Measurements from ENCODE around the gene DCN.
"Not testable (repeated sequence)": the region's sequence is repeated elsewhere in the genome, so short reads cannot be mapped to it uniquely, and the experiment has no call there.

The DCN gene

GRCh38 chr12:91182636-91183455 is at the start of gene DCN:
Gene DCN, minus strand, starts transcription at chr12:91182817. Its CDS starts 4,265 bp downstream, at chr12:91178552.
- Mint-ChIP-seq H3K27ac (no peak within 1 kb of the TSS), H3K4me3 (no peak within 1 kb of the TSS), H3K27me3 (no peaks in the 10 kb centered on the region), H3K9me3 (no peaks in the 10 kb centered on the region), H3K4me1 (no peaks in the 10 kb centered on the region), H3K36me3 (ENCODE audit: low read depth) (no peaks in the 10 kb centered on the region)
- ATAC-seq (no peak), DNase-seq (no peak)

GRCh38 chr12:91230841-91231240 is 48.2 kb upstream of the DCN start:
- Mint-ChIP-seq H3K4me3 (no peak overlapping the region), H3K27me3 (no peaks in the 10 kb centered on the region), H3K9me3 (no peaks in the 10 kb centered on the region), H3K36me3 (ENCODE audit: low read depth) (no peaks in the 10 kb centered on the region), H3K27ac (no peak overlapping the region), H3K4me1 (no peaks in the 10 kb centered on the region)
- DNase-seq: no peak
- no peak for ATAC-seq

GRCh38 chr12:91226951-91227350 is 44.3 kb upstream of the DCN start:
- Mint-ChIP-seq H3K36me3 (ENCODE audit: low read depth) (no peaks in the 10 kb centered on the region), H3K4me1 (no peaks in the 10 kb centered on the region), H3K4me3 (no peak overlapping the region), H3K27me3 (no peaks in the 10 kb centered on the region), H3K27ac (no peak overlapping the region), H3K9me3 (no peaks in the 10 kb centered on the region)
- ATAC-seq (no peak), DNase-seq (no peak)

- H3K4me1 Mint-ChIP-seq: no peaks in the 10 kb centered on the region
These were observed 42.7 kb upstream of the DCN start for GRCh38 chr12:91225316-91225715.

GRCh38 chr12:91224401-91224800 is 41.8 kb upstream of the DCN start:
- H3K27me3 Mint-ChIP-seq: peaks cover 2% of the 10 kb centered on the region
- no peaks in the 10 kb centered on the region for H3K9me3 Mint-ChIP-seq
- no peak for DNase-seq
- no peak overlapping the region for H3K27ac Mint-ChIP-seq
- H3K36me3 Mint-ChIP-seq (ENCODE audit: low read depth): no peaks in the 10 kb centered on the region
- no peaks in the 10 kb centered on the region for H3K4me1 Mint-ChIP-seq
- no peak for ATAC-seq
- no peak overlapping the region for H3K4me3 Mint-ChIP-seq

More at GRCh38 chr12:91225316-91225715, 42.7 kb upstream of the DCN start:
- Mint-ChIP-seq H3K27ac (no peak overlapping the region), H3K36me3 (ENCODE audit: low read depth) (no peaks in the 10 kb centered on the region), H3K27me3 (peaks cover 2% of the 10 kb centered on the region), H3K9me3 (no peaks in the 10 kb centered on the region), H3K4me3 (no peak overlapping the region)
- DNase-seq: no peak
- no peak for ATAC-seq

- no peak overlapping the region for H3K4me3 Mint-ChIP-seq
These were observed 40.1 kb upstream of the DCN start for GRCh38 chr12:91222746-91223145.

GRCh38 chr12:91219919-91220318 is 37.3 kb upstream of the DCN start:
- DNase-seq (no peak), ATAC-seq (no peak)
- Mint-ChIP-seq H3K4me3 (no peak overlapping the region), H3K4me1 (no peaks in the 10 kb centered on the region), H3K9me3 (peaks cover 6% of the 10 kb centered on the region), H3K36me3 (ENCODE audit: low read depth) (no peaks in the 10 kb centered on the region), H3K27ac (no peak overlapping the region), H3K27me3 (peaks cover 2% of the 10 kb centered on the region)

More at GRCh38 chr12:91222746-91223145, 40.1 kb upstream of the DCN start:
- Mint-ChIP-seq H3K27me3 (peaks cover 2% of the 10 kb centered on the region), H3K4me1 (no peaks in the 10 kb centered on the region), H3K9me3 (peaks cover 6% of the 10 kb centered on the region), H3K36me3 (ENCODE audit: low read depth) (no peaks in the 10 kb centered on the region), H3K27ac (no peak overlapping the region)
- DNase-seq (no peak), ATAC-seq (no peak)

- H3K9me3 Mint-ChIP-seq: peaks cover 6% of the 10 kb centered on the region
- ATAC-seq (no peak), DNase-seq (no peak)
- peaks cover 2% of the 10 kb centered on the region for H3K27me3 Mint-ChIP-seq
- H3K4me3 Mint-ChIP-seq: no peak overlapping the region
- no peaks in the 10 kb centered on the region for H3K36me3 Mint-ChIP-seq (ENCODE audit: low read depth)
- no peak overlapping the region for H3K27ac Mint-ChIP-seq
- no peaks in the 10 kb centered on the region for H3K4me1 Mint-ChIP-seq
These were observed 36.9 kb upstream of the DCN start for GRCh38 chr12:91219511-91219910.

- DNase-seq: no peak
- Mint-ChIP-seq H3K9me3 (peaks cover 9% of the 10 kb centered on the region), H3K27me3 (peaks cover 2% of the 10 kb centered on the region), H3K27ac (no peak overlapping the region), H3K4me3 (no peak overlapping the region), H3K36me3 (ENCODE audit: low read depth) (no peaks in the 10 kb centered on the region), H3K4me1 (no peaks in the 10 kb centered on the region)
- ATAC-seq: no peak
These were observed 34.3 kb upstream of the DCN start for GRCh38 chr12:91216871-91217270.

GRCh38 chr12:91215940-91216454 is 33.4 kb upstream of the DCN start:
- H3K27me3 Mint-ChIP-seq: no peaks in the 10 kb centered on the region
- peaks cover 9% of the 10 kb centered on the region for H3K9me3 Mint-ChIP-seq
- H3K4me3 Mint-ChIP-seq: no peak overlapping the region
- no peak overlapping the region for H3K27ac Mint-ChIP-seq
- no peaks in the 10 kb centered on the region for H3K36me3 Mint-ChIP-seq (ENCODE audit: low read depth)
- DNase-seq: no peak
- no peaks in the 10 kb centered on the region for H3K4me1 Mint-ChIP-seq
- no peak for ATAC-seq

- DNase-seq: no peak
- H3K27ac Mint-ChIP-seq: no peak overlapping the region
These were observed 29.2 kb upstream of the DCN start for GRCh38 chr12:91211866-91212265.

GRCh38 chr12:91210618-91211017 is 28.0 kb upstream of the DCN start:
- no peak for DNase-seq
- no peak overlapping the region for H3K4me3 Mint-ChIP-seq
- H3K27ac Mint-ChIP-seq: no peak overlapping the region
- ATAC-seq: no peak
- peaks cover 2% of the 10 kb centered on the region for H3K27me3 Mint-ChIP-seq
- H3K9me3 Mint-ChIP-seq: peaks cover 8% of the 10 kb centered on the region
- H3K36me3 Mint-ChIP-seq (ENCODE audit: low read depth): no peaks in the 10 kb centered on the region
- H3K4me1 Mint-ChIP-seq: no peaks in the 10 kb centered on the region

More at GRCh38 chr12:91211866-91212265, 29.2 kb upstream of the DCN start:
- Mint-ChIP-seq H3K27me3 (no peaks in the 10 kb centered on the region), H3K4me1 (no peaks in the 10 kb centered on the region), H3K9me3 (peaks cover 8% of the 10 kb centered on the region), H3K4me3 (no peak overlapping the region), H3K36me3 (ENCODE audit: low read depth) (no peaks in the 10 kb centered on the region)
- no peak for ATAC-seq

GRCh38 chr12:91210144-91210543 is 27.5 kb upstream of the DCN start:
- DNase-seq: no peak
- ATAC-seq: no peak
- no peaks in the 10 kb centered on the region for H3K4me1 Mint-ChIP-seq

GRCh38 chr12:91207301-91207700 is 24.7 kb upstream of the DCN start:
- not testable (repeated sequence) for H3K27me3 Mint-ChIP-seq; DNase-seq; ATAC-seq; H3K4me1 Mint-ChIP-seq; H3K4me3 Mint-ChIP-seq; H3K27ac Mint-ChIP-seq; H3K36me3 Mint-ChIP-seq (ENCODE audit: low read depth); H3K9me3 Mint-ChIP-seq

More at GRCh38 chr12:91210144-91210543, 27.5 kb upstream of the DCN start:
- Mint-ChIP-seq H3K9me3 (peaks cover 8% of the 10 kb centered on the region), H3K4me3 (no peak overlapping the region), H3K27me3 (peaks cover 2% of the 10 kb centered on the region), H3K36me3 (ENCODE audit: low read depth) (no peaks in the 10 kb centered on the region), H3K27ac (no peak overlapping the region)

GRCh38 chr12:91205811-91206210 is 23.2 kb upstream of the DCN start:
- peaks cover 4% of the 10 kb centered on the region for H3K9me3 Mint-ChIP-seq
- DNase-seq (no peak), ATAC-seq (no peak)
- no peak overlapping the region for H3K27ac Mint-ChIP-seq
- no peak overlapping the region for H3K4me3 Mint-ChIP-seq
- no peaks in the 10 kb centered on the region for H3K4me1 Mint-ChIP-seq
- peaks cover 2% of the 10 kb centered on the region for H3K27me3 Mint-ChIP-seq
- H3K36me3 Mint-ChIP-seq (ENCODE audit: low read depth): no peaks in the 10 kb centered on the region

All from activated naive CD8-positive, alpha-beta T cell treated with anti-CD3 and anti-CD28 coated beads, Interleukin-2, amount 50 U/mL, for 24 hours (primary cell).